Measurements from ENCODE around the gene COLEC12. TPM values are rescaled to one million over a fixed set of nuclear protein-coding genes. Genes with fewer than 3 reads are reported as not detected.

The COLEC12 gene
- total and polyA plus RNA-seq, 10 of the 15 experiments (the other 5 are each of a cell fraction or from before 2014, with no cell fraction given) = 0.04 to 0.05 TPM; not detected in 8

DNA sequence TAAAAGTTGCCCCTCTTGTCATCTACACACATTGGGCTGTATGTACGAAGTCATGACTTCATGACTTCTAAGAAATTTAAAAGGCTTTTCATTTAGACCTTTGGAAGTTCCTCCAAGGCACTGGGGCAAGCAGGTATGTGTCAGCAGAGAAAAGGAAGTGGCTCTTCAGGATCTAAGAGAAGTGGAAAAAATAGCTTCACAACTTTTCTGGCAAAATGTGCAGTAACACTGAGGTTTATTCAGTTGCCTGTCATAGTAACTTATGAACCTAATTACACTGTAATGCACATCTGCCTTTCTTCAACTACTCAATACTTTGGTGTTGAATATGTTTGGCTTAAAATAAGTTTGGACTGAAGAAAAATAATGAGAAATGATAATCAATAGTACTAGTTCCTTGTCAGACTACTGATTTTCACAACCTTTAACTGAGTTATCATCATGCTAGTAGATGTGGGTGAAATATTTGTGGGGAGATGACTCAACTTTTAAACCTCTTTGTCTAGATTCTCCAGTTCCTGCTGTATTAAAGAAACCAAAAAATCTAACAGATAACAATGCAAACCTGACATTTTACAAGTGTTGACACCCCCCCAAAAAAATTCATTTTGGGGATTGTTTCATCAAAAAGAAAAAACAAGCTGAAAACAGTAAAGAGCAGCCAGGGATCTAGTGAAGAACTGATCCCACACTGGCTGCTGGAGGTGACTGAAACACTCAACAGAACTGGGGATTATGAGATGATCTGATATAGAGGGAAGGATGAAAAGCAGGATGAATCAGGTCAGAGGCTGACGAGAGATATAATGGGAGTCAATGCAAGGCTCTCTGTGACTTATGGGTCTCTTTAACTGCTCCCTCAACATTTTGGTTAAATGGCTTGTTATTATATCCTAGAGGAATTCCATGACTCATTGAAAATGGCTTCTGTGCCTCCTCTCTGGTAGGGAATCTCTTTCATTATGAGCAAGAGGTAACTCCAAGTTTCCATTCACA is 84.6 kb downstream of the COLEC12 start (continued):
- TF ChIP-seq RELA (IDR thresholded peaks at IDR 0.05; ENCODE audit: borderline replicate concordance, partially characterized antibody) = no peak
- no peak for TF ChIP-seq CREM (IDR thresholded peaks at IDR 0.05; ENCODE audit: low read depth)
- no peak for TF ChIP-seq SREBF2 (IDR thresholded peaks at IDR 0.05; ENCODE audit: low read length)

- no peak overlapping the region for H3K9ac ChIP-seq (ENCODE audit: control insufficient read depth, insufficient read depth, low read length)
- FAIRE-seq = no peak
- TF ChIP-seq, protein P1, sequence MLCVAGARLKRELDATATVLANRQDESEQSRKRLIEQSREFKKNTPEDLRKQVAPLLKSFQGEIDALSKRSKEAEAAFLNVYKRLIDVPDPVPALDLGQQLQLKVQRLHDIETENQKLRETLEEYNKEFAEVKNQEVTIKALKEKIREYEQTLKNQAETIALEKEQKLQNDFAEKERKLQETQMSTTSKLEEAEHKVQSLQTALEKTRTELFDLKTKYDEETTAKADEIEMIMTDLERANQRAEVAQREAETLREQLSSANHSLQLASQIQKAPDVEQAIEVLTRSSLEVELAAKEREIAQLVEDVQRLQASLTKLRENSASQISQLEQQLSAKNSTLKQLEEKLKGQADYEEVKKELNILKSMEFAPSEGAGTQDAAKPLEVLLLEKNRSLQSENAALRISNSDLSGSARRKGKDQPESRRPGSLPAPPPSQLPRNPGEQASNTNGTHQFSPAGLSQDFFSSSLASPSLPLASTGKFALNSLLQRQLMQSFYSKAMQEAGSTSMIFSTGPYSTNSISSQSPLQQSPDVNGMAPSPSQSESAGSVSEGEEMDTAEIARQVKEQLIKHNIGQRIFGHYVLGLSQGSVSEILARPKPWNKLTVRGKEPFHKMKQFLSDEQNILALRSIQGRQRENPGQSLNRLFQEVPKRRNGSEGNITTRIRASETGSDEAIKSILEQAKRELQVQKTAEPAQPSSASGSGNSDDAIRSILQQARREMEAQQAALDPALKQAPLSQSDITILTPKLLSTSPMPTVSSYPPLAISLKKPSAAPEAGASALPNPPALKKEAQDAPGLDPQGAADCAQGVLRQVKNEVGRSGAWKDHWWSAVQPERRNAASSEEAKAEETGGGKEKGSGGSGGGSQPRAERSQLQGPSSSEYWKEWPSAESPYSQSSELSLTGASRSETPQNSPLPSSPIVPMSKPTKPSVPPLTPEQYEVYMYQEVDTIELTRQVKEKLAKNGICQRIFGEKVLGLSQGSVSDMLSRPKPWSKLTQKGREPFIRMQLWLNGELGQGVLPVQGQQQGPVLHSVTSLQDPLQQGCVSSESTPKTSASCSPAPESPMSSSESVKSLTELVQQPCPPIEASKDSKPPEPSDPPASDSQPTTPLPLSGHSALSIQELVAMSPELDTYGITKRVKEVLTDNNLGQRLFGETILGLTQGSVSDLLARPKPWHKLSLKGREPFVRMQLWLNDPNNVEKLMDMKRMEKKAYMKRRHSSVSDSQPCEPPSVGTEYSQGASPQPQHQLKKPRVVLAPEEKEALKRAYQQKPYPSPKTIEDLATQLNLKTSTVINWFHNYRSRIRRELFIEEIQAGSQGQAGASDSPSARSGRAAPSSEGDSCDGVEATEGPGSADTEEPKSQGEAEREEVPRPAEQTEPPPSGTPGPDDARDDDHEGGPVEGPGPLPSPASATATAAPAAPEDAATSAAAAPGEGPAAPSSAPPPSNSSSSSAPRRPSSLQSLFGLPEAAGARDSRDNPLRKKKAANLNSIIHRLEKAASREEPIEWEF (IDR thresholded peaks at IDR 0.05; ENCODE audit: insufficient replicate concordance, low read depth, low read length) = no peak
- TF ChIP-seq SPI1 (IDR thresholded peaks at IDR 0.05; ENCODE audit: borderline replicate concordance, insufficient read depth, low read depth, low read length) (no peak), ZNF207 (IDR thresholded peaks at IDR 0.05; ENCODE audit: borderline replicate concordance) (no peak)
- H3K4me2 ChIP-seq (ENCODE audit: control insufficient read depth, insufficient read depth) = no peak overlapping the region
- ChIA-PET SMC1A (ENCODE audit: uncharacterized antibody, unreplicated experiment) (no interaction called here), POLR2A (interaction anchor here (0.5 kb wide), 1 partner anchor 478 kb away, joined by 4 read pairs; no protein-coding TSS in a partner anchor), CTCF (no interaction called here), RAD21 (ENCODE audit: unreplicated experiment) (no interaction called here)
- BruUV-seq (replicated peaks) = no TSS peak
- intact Hi-C loops (cut with micrococcal nuclease; ENCODE audit: unreplicated experiment) (no loop called here), in situ Hi-C loops (cut with MboI) (no loop called here)
- H3K36me3 ChIP-seq (ENCODE audit: control insufficient read depth in 2 of 2, insufficient read depth in 2 of 2, low read length in 1 of 2) = no peaks in the 10 kb centered on the region
- ATAC-seq = no peak
- H2AFZ ChIP-seq (ENCODE audit: control insufficient read depth, low read depth, low read length) = no peak overlapping the region
- DNase-seq (ENCODE audit: low read depth, low spot score) = no peak
- H3K4me3 ChIP-seq = no peak overlapping the region
- H3K4me1 ChIP-seq (ENCODE audit: control insufficient read depth, insufficient read depth, low read length) = no peaks in the 10 kb centered on the region
- WGBS (ENCODE audit: insufficient coverage, insufficient replicate concordance, low lambda C conversion rate, missing lambda C conversion rate) = 47% methylated on average over 7 of the region's 7 CpGs
- no peaks in the 10 kb centered on the region for H3K79me2 ChIP-seq (ENCODE audit: control insufficient read depth, insufficient read depth, low read length)
- no peak overlapping the region for H3K27ac ChIP-seq (ENCODE audit: control insufficient read depth, insufficient read depth)
- no peaks in the 10 kb centered on the region for H3K9me3 ChIP-seq (replicated peaks; ENCODE audit: control insufficient read depth, insufficient read depth, low read length)
- no peaks in the 10 kb centered on the region for H3K27me3 ChIP-seq (replicated peaks in 1 of 2; ENCODE audit: control insufficient read depth in 2 of 2, insufficient read depth in 2 of 2, low read length in 1 of 2)
- no peaks in the 10 kb centered on the region for H4K20me1 ChIP-seq (ENCODE audit: control insufficient read depth, insufficient read depth)
Measured at GRCh38 chr18:415047-415446, 85.5 kb downstream of the COLEC12 start.

Data from GM12878 (cell line).